KMS-11 (cell line): Measurements from ENCODE around the gene TP53I11.

Experiments
- H2AFZ ChIP-seq: fragments of 200-600 bp; sonication (generic); 2 replicates; pipeline ENCODE4 v1.6.1; 2016; ENCODE audit warnings: antibody characterized with exemption, mixed run types, low read depth
- H3K27ac ChIP-seq: fragments of 200-600 bp; sonication (generic); 2 replicates; pipeline ENCODE4 v1.6.1; 2016; ENCODE audit warnings: mild to moderate bottlenecking, mixed run types
- H3K27me3 ChIP-seq: fragments of 200-600 bp; sonication (generic); 2 replicates; pipeline ENCODE4 v1.6.1; 2017; ENCODE audit warnings: mild to moderate bottlenecking, low read depth, mixed run types, moderate library complexity; ENCODE audit not compliant: insufficient read depth
- H3K36me3 ChIP-seq: fragments of 200-600 bp; sonication (generic); 2 replicates; pipeline ENCODE4 v1.6.1; 2017; ENCODE audit warnings: mild to moderate bottlenecking, mixed run types; ENCODE audit not compliant: insufficient read depth
- H3K4me1 ChIP-seq: fragments of 200-600 bp; sonication (generic); 2 replicates; pipeline ENCODE4 v1.6.1; 2016; ENCODE audit warnings: mild to moderate bottlenecking, low read depth, mixed run types; ENCODE audit not compliant: poor library complexity, severe bottlenecking
- H3K4me2 ChIP-seq: fragments of 200-600 bp; sonication (generic); 2 replicates; pipeline ENCODE4 v1.7.0; 2016; ENCODE audit warnings: mild to moderate bottlenecking, mixed run types
- H3K4me3 ChIP-seq: fragments of 200-600 bp; sonication (generic); IDR thresholded peaks from 2 replicates; pipeline ENCODE4 v1.6.1; 2017; ENCODE audit warnings: low read depth, low read length, mixed read lengths; ENCODE audit not compliant: insufficient read depth
- H3K79me2 ChIP-seq: fragments of 200-600 bp; sonication (generic); 2 replicates; pipeline ENCODE4 v1.6.1; 2016; ENCODE audit warnings: low read depth, mixed run types; ENCODE audit not compliant: insufficient read depth
- H3K9ac ChIP-seq: fragments of 200-600 bp; sonication (generic); 2 replicates; pipeline ENCODE4 v1.6.1; 2016; ENCODE audit warnings: mild to moderate bottlenecking, mixed run types
- H4K20me1 ChIP-seq: fragments of 200-600 bp; sonication (generic); 2 replicates; pipeline ENCODE4 v1.6.1; 2016; ENCODE audit warnings: mild to moderate bottlenecking, mixed run types; ENCODE audit not compliant: insufficient read depth
- CTCF ChIP-seq: fragments of 200-600 bp; sonication (generic); conservative IDR thresholded peaks from 2 replicates; pipeline ENCODE4 v1.6.1; 2017; ENCODE audit warnings: low read depth, mild to moderate bottlenecking, antibody characterized with exemption, low read length, moderate library complexity, mixed read lengths

Gene TP53I11

DNA sequence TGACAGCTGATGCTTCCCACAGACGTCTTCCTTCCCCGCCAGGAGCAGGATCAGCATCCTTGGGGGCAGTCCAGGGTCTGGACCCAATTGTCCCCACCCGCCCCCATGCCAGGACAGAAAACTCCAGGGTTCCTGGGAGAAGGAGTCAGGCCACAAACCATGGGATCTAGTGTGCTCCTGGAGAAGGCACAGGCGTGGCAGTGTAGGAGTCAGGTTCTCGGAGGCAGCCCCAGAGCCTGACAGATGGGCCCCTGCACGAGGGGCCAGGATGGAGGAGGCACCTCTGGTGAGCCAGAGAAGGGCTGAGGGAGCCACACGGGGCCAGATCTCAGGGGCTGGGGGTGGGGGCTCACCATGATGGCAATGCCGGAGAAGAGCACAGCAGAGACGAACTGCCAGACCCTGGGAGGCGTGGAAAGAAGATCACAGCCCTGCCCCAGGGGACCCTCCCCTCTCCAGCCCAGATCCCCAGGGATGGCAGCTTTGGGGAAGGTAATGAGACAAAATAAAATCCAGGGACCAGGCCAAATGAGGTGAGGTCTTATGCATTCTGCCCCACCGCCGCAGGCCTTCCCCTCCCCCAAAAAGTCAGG, 13.6 kb downstream of the TP53I11 start:
- Histone ChIP-seq H3K4me2 (no peak overlapping the region), H2AFZ (no peak overlapping the region), H3K4me3 (no peak overlapping the region), H4K20me1 (no peaks in the 10 kb centered on the region), H3K27ac (no peak overlapping the region), H3K27me3 (no peaks in the 10 kb centered on the region), H3K79me2 (no peaks in the 10 kb centered on the region), H3K4me1 (no peaks in the 10 kb centered on the region), H3K9ac (no peak overlapping the region), H3K36me3 (no peaks in the 10 kb centered on the region)
- no peak for TF ChIP-seq CTCF

DNA sequence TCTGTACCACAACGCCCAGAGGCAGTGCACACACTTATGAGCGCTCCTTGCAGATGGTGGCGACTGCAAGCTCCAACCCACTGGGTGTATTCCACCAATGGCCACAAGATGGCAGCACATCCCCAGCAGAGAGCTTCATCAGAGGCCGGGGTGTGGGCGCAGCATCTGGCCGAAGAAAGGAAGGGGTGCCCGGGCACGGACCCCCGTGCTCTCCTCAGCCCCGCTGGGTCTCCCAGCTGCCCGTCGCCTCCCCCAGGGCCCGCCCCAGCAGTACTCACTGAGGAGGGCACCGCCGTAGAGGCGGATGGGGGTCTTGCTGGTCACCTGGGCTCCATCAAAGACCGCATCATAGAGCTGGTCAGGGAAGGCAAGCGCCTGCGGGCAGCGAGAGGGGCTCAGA, 14.2 kb downstream of the TP53I11 start:
- Histone ChIP-seq H3K4me3 (no peak overlapping the region), H3K36me3 (no peaks in the 10 kb centered on the region)
- TF ChIP-seq CTCF = peak; percentile 86

DNA sequence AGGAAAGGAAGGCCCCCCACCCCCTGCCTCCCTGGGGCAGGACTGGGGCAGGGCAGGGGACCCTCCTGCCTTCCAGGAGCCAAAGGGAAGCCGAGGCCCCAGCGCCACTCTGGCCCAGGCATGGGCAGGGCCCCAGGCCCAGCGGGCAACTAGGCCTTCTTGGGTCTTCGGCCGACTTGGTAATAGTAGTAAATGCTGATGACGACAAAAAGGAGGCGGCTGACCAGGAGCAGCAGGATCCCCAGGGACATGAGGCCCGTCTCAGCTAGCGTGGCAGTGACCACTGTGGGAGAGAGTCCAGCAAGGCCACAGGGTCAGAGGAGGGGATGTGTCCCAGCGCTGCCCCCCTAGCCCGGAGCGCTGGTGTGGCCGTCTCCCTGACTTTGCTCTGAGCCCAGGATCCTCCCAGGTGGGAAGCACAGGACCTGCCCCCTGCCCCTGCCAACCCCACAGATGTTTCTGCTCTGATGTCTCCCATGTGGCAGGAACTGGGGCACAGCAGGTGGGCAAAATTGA, 15.9 kb downstream of the TP53I11 start:
- H3K4me2 ChIP-seq = no peak overlapping the region
- H3K79me2 ChIP-seq = no peaks in the 10 kb centered on the region
- no peak overlapping the region for H3K27ac ChIP-seq
- H4K20me1 ChIP-seq = no peaks in the 10 kb centered on the region
- H3K4me1 ChIP-seq = no peaks in the 10 kb centered on the region
- no peaks in the 10 kb centered on the region for H3K27me3 ChIP-seq
- H3K36me3 ChIP-seq = no peaks in the 10 kb centered on the region
- no peak for TF ChIP-seq CTCF
- H3K9ac ChIP-seq = no peak overlapping the region
- H3K4me3 ChIP-seq = no peak overlapping the region
- H2AFZ ChIP-seq = no peak overlapping the region

More for the DNA sequence above, 14.2 kb downstream of the TP53I11 start:
- H3K9ac ChIP-seq = no peak overlapping the region
- no peaks in the 10 kb centered on the region for H3K27me3 ChIP-seq
- H2AFZ ChIP-seq = no peak overlapping the region
- H3K4me2 ChIP-seq = no peak overlapping the region
- H3K4me1 ChIP-seq = no peaks in the 10 kb centered on the region
- no peaks in the 10 kb centered on the region for H3K79me2 ChIP-seq
- no peaks in the 10 kb centered on the region for H4K20me1 ChIP-seq
- no peak overlapping the region for H3K27ac ChIP-seq

- no peak overlapping the region for H2AFZ ChIP-seq
- H3K36me3 ChIP-seq = no peaks in the 10 kb centered on the region
- no peak overlapping the region for H3K27ac ChIP-seq
- H3K4me2 ChIP-seq = no peak overlapping the region
- H4K20me1 ChIP-seq = no peaks in the 10 kb centered on the region
- no peak for TF ChIP-seq CTCF
- no peak overlapping the region for H3K4me3 ChIP-seq
- no peaks in the 10 kb centered on the region for H3K4me1 ChIP-seq
- H3K27me3 ChIP-seq = no peaks in the 10 kb centered on the region
- no peaks in the 10 kb centered on the region for H3K79me2 ChIP-seq
- H3K9ac ChIP-seq = no peak overlapping the region
These were observed 16.6 kb downstream of the TP53I11 start for GRCh38 chr11:44934110-44934509.
